Osteocyte (in vitro differentiated cells): ENCODE data around the gene NEK9. TPM values are rescaled to one million over a fixed set of nuclear protein-coding genes. Genes with fewer than 3 reads are reported as not detected.

Source experiments
- DNase-seq: peaks from one replicate; pipeline ENCODE4 v3.0.0; 2021; ENCODE audit warnings: mixed read lengths; ENCODE audit not compliant: unreplicated experiment; ENCODE audit errors: extremely low spot score
- H3K27ac Mint-ChIP-seq: one replicate; pipeline ENCODE4 v1.8.0; 2021; ENCODE audit warnings: mild to moderate bottlenecking, mixed read lengths; ENCODE audit not compliant: unreplicated experiment
- H3K27me3 Mint-ChIP-seq: one replicate; pipeline ENCODE4 v1.8.0; 2021; ENCODE audit warnings: mixed read lengths; ENCODE audit not compliant: unreplicated experiment
- H3K36me3 Mint-ChIP-seq: one replicate; pipeline ENCODE4 v1.8.0; 2021; ENCODE audit warnings: mixed read lengths; ENCODE audit not compliant: unreplicated experiment
- H3K4me1 Mint-ChIP-seq: one replicate; pipeline ENCODE4 v1.8.0; 2021; ENCODE audit warnings: mixed read lengths; ENCODE audit not compliant: unreplicated experiment
- H3K4me3 Mint-ChIP-seq: one replicate; pipeline ENCODE4 v1.8.0; 2021; ENCODE audit warnings: mild to moderate bottlenecking, moderate library complexity, mixed read lengths; ENCODE audit not compliant: unreplicated experiment
- H3K9me3 Mint-ChIP-seq: one replicate; pipeline ENCODE4 v1.8.0; 2021; ENCODE audit warnings: mixed read lengths; ENCODE audit not compliant: unreplicated experiment
- total RNA-seq: library from RNA; stranded (reverse); gene quantifications from 2 replicates; pipeline ENCODE4 v1.2.1, GENCODE V29; 2021
- TF ChIP-seq, protein P1 (sequence below): fragments of 200-600 bp; sonication (generic); IDR thresholded peaks from 2 replicates; pipeline ENCODE4 v1.5.0; 2021; ENCODE audit warnings: antibody characterized with exemption, mild to moderate bottlenecking, moderate library complexity

The NEK9 gene
- total RNA-seq, 1 donor from 2014 or later, result 117 TPM

DNA sequence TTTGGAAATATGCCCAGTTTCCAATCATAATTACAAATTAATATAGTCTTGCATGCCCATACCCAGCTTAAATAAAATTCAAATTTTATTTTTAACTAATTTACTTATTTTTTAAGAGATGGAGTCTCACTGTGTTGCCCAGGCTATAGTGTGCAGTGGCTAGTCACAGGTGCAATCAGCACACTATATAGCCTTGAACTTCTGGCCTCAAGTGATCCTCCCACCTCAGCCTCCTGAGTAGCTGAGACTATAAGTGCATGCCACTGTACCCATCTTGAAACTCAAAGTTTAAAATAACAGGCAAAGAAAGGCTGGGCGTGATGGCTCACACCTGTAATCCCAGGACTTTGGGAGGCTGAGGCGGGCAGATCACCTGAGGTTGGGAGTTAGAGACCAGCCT is 85.9 kb downstream of the NEK9 start:
- Mint-ChIP-seq H3K27ac (no peak overlapping the region), H3K27me3 (no peaks in the 10 kb centered on the region), H3K4me3 (no peak overlapping the region), H3K4me1 (peaks cover 13% of the 10 kb centered on the region), H3K9me3 (no peaks in the 10 kb centered on the region), H3K36me3 (peaks cover 24% of the 10 kb centered on the region)
- TF ChIP-seq, protein P1, sequence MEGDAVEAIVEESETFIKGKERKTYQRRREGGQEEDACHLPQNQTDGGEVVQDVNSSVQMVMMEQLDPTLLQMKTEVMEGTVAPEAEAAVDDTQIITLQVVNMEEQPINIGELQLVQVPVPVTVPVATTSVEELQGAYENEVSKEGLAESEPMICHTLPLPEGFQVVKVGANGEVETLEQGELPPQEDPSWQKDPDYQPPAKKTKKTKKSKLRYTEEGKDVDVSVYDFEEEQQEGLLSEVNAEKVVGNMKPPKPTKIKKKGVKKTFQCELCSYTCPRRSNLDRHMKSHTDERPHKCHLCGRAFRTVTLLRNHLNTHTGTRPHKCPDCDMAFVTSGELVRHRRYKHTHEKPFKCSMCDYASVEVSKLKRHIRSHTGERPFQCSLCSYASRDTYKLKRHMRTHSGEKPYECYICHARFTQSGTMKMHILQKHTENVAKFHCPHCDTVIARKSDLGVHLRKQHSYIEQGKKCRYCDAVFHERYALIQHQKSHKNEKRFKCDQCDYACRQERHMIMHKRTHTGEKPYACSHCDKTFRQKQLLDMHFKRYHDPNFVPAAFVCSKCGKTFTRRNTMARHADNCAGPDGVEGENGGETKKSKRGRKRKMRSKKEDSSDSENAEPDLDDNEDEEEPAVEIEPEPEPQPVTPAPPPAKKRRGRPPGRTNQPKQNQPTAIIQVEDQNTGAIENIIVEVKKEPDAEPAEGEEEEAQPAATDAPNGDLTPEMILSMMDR, result no peak
- no peak for DNase-seq

DNA sequence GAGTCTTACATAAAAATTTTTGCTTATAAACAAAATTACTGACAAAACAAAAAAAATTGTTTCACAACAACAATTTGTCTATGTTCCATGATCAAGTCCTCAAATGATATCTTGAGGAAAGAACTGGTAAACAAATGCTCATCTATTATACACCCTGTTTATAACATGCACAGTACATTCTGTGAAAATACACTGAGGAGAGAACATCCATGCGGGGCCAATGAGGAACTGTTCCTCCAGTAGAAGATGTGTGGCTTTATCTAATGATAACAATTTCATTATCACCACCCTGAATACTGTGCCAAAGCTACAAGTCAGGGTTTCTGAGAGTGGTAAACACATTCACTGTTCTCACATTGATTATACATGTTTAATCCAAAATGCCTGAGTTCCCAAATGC is 86.3 kb downstream of the NEK9 start:
- H3K36me3 Mint-ChIP-seq, result peaks cover 27% of the 10 kb centered on the region
- H3K27me3 Mint-ChIP-seq, result no peaks in the 10 kb centered on the region
- H3K27ac Mint-ChIP-seq, result no peak overlapping the region
- no peaks in the 10 kb centered on the region for H3K9me3 Mint-ChIP-seq
- H3K4me1 Mint-ChIP-seq, result peaks cover 13% of the 10 kb centered on the region
- TF ChIP-seq, protein P1, result no peak
- no peak for DNase-seq
- no peak overlapping the region for H3K4me3 Mint-ChIP-seq

DNA sequence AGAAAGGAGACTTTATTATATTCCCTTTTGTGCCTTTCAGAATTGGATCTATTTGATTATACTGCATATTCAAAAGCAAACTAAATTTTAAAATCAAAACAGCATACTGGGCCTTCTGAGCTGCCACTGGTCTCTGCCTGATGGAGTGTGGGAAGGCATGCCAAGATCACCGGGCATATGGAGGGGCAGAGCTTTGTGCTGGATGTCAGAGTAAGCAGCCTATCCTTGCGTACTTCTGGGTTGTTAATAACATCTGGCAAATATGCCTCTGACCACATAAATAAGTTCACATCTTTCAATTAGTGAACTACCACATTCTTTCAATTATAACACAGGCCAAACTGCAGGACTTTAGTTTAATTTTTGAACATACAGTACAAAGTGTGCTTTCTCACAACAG is 93.9 kb downstream of the NEK9 start:
- DNase-seq, result no peak
- Mint-ChIP-seq H3K27me3 (no peaks in the 10 kb centered on the region), H3K36me3 (peaks cover 50% of the 10 kb centered on the region), H3K9me3 (no peaks in the 10 kb centered on the region), H3K4me3 (no peak overlapping the region), H3K27ac (no peak overlapping the region), H3K4me1 (peaks cover 4% of the 10 kb centered on the region)
- TF ChIP-seq, protein P1, result no peak

DNA sequence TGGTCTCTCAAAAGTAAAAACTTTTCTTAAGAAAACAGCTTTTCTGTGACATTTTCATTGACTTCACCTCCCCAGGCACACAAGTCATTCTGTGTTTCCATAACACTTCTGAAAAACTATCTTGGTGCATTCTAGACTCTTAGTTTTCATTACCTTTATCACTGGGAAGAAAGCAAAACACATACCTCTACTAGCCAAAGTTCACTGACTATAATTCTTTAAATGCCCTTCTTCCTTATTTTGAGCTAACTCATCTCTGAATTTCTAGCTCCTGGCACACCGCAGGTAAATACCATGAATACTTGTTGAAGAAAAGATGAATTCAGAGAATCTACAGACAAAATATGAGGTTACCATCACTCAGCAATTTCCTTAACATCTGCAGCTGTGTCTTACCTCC is 96.7 kb downstream of the NEK9 start:
- Mint-ChIP-seq H3K27me3 (no peaks in the 10 kb centered on the region), H3K4me1 (peaks cover 4% of the 10 kb centered on the region), H3K36me3 (peaks cover 42% of the 10 kb centered on the region), H3K27ac (no peak overlapping the region), H3K9me3 (no peaks in the 10 kb centered on the region), H3K4me3 (no peak overlapping the region)
- no peak for DNase-seq
- TF ChIP-seq, protein P1, result no peak

Other genes starting within 250 kb of the NEK9 start
- 101 and 107 TPM in 2 replicates for gene DLST, start 245.1 kb downstream of the NEK9 start, total RNA-seq
- 0.65 and 0.97 TPM in 2 replicates for gene RPS6KL1, start 203.8 kb downstream of the NEK9 start, total RNA-seq
- gene PGF, start 171.5 kb downstream of the NEK9 start, total RNA-seq, result 3.5 and 3.9 TPM in 2 replicates
- gene EIF2B2, start 124.1 kb downstream of the NEK9 start, total RNA-seq, result 44.4 and 46.7 TPM in 2 replicates
- 21.8 and 22.9 TPM in 2 replicates for gene MLH3, start 75.6 kb downstream of the NEK9 start, total RNA-seq
- 8.8 and 10.4 TPM in 2 replicates for gene ACYP1, start 63.0 kb downstream of the NEK9 start, total RNA-seq
- gene ZC2HC1C, start 57.4 kb downstream of the NEK9 start, total RNA-seq, result 0.08 and 1.0 TPM in 2 replicates
- gene TMED10, start 49.6 kb upstream of the NEK9 start, total RNA-seq, result 380 and 409 TPM in 2 replicates
- gene FOS, start 151.8 kb upstream of the NEK9 start, total RNA-seq, result 438 and 598 TPM in 2 replicates